Mammary epithelial cell (primary cell): Measurements from ENCODE around the gene GORAB.

ENCODE experiments used
- CTCF ChIP-seq, 2 donors: IDR thresholded peaks in 1 of 2; conservative IDR thresholded peaks in 1 of 2; 2 replicates each; pipeline ENCODE4 v1.5.1; 2011 to 2012; ENCODE audit warnings: inconsistent platforms in 2 of 2, low read length in 2 of 2, mild to moderate bottlenecking in 2 of 2, control low read depth in 1 of 2, low read depth in 1 of 2; ENCODE audit not compliant: insufficient read depth in 1 of 2; ENCODE audit errors: extremely low read depth in 1 of 2
- EZH2 ChIP-seq: IDR thresholded peaks from 2 replicates; pipeline ENCODE4 v1.6.1; 2012; ENCODE audit warnings: low read length, inconsistent platforms, borderline replicate concordance

- TF ChIP-seq CTCF (conservative IDR thresholded peaks at IDR 0.05 in 1 of 2, IDR thresholded peaks at IDR 0.05 in 1 of 2; ENCODE audit: extremely low read depth in 1 of 2, insufficient read depth in 1 of 2, low read depth in 1 of 2, low read length in 2 of 2): no peak
- no peak for TF ChIP-seq EZH2
Measured at GRCh38 chr1:170503665-170504064, 28.3 kb upstream of the GORAB start.
